Psoas muscle (tissue), 8 donors: ENCODE results near the gene CENPB. TPM values are rescaled to one million over a fixed set of nuclear protein-coding genes. Genes with fewer than 3 reads are reported as not detected.
A peak's percentile ranks its signal among the peaks of the same experiment; 100 is the strongest.

Experiments used
- ATAC-seq, 4 donors: fragments of 200-7000 bp; cut with Tn5 transposase; one replicate each; pipeline ENCODE4 v1.9.1; 2020; ENCODE audit warnings: moderate library complexity in 3 of 4, mild to moderate bottlenecking in 2 of 4
- DNase-seq, 2 donors: peaks; one replicate each; pipeline ENCODE4 v3.0.0-alpha.2; 2020
- H3K27ac ChIP-seq: fragments of 200-600 bp; one replicate; pipeline ENCODE4 v1.8.0; 2022
- H3K27me3 ChIP-seq, 3 donors: fragments of 200-600 bp in 1 of 3; one replicate each; pipeline versions ENCODE4 v1.6.1 to v1.8.0; 2013 to 2022; ENCODE audit warnings: low read length in 2 of 3, mild to moderate bottlenecking in 2 of 3, moderate library complexity in 1 of 3; ENCODE audit not compliant: insufficient read depth in 3 of 3
- H3K36me3 ChIP-seq, 2 donors: fragments of 200-600 bp in 1 of 2; one replicate each; pipeline versions ENCODE4 v1.6.1 to v1.8.0; 2013 to 2022; ENCODE audit warnings: low read depth in 1 of 2, mild to moderate bottlenecking in 1 of 2, moderate library complexity in 1 of 2; ENCODE audit not compliant: insufficient read depth in 1 of 2
- H3K4me1 ChIP-seq: fragments of 200-600 bp; one replicate; pipeline ENCODE4 v1.8.0; 2022
- H3K4me3 ChIP-seq: fragments of 200-600 bp; one replicate; pipeline ENCODE4 v1.8.0; 2022; ENCODE audit warnings: mild to moderate bottlenecking
- H3K9me3 ChIP-seq: fragments of 200-600 bp; one replicate; pipeline ENCODE4 v1.8.0; 2022
- CTCF ChIP-seq: fragments of 200-600 bp; IDR thresholded peaks from one replicate; pipeline ENCODE4 v1.8.0; 2022; ENCODE audit warnings: antibody characterized with exemption
- WGBS, 3 donors: extraction: QIAGEN DNeasy Blood & Tissue Kit; methylation state at CpG; one replicate each; pipeline versions ENCODE4 v1.1.6 to v1.1.7; 2013; 5-methylcytosine and 5-hydroxymethylcytosine counted together
- intact Hi-C, 2 donors: fragments of 100-400 bp; cut with DNase I; formaldehyde crosslinking; loops; one replicate each; pipeline versions ENCODE4 v1.11.0 to v1.14.2; 2022
- polyA plus RNA-seq, 3 donors: library from polyadenylated mRNA; stranded (reverse); fragments of 200-250 nt; gene quantifications; one replicate each; pipeline ENCODE4 v1.2.3, GENCODE V29; 2013
- total RNA-seq, 4 donors: library from RNA; stranded (reverse); fragmentation: NEBNext Ultra II Directional in 2 of 4; extraction: Animal tissue kit (Norgen Biotek cat#: 25700) in 2 of 4; gene quantifications; one replicate each; pipeline versions ENCODE4 v1.2.1 to v1.2.4, GENCODE V29; 2021 to 2023
- donor health status: healthy with polysubstance abuse.
- donor health status: DM: no; HTN: no; CAD: no; lungs with moderate emphysema.
- donor health status: Bipolar disorder and iron deficiency.
- donor health status: healthy.
- donor health status: DM: yes; HTN: yes; CAD: no.
- donor health status: DM: no; HTN: no; CAD: no.
- donor health status: DM: no; HTN: no; CAD: no.
- donor health status: DM: yes; HTN: yes; CAD: no.

The CENPB gene
- total and polyA plus RNA-seq, 7 donors: 74.3 to 144 (median 99.0) TPM

GRCh38 chr20:3814928-3815495, 28.5 kb upstream of the CENPB start:
- Histone ChIP-seq H3K4me3 (no peak overlapping the region), H3K27me3 (no peaks in the 10 kb centered on the region), H3K27ac (no peak overlapping the region), H3K4me1 (peaks cover 38% of the 10 kb centered on the region), H3K9me3 (no peaks in the 10 kb centered on the region), H3K36me3 (no peaks in the 10 kb centered on the region)
- ATAC-seq: no peak
- TF ChIP-seq CTCF: no peak
- no peak for DNase-seq
- intact Hi-C loops: no loop called here
- WGBS, 3 donors: 75 to 88% (median 84%) methylated on average over 7 of the region's 7 CpGs

GRCh38 chr20:3813848-3814581, 27.5 kb upstream of the CENPB start:
- Histone ChIP-seq H3K4me3 (no peak overlapping the region), H3K4me1 (peaks cover 32% of the 10 kb centered on the region), H3K36me3 (no peaks in the 10 kb centered on the region), H3K27ac (no peak overlapping the region), H3K27me3 (no peaks in the 10 kb centered on the region), H3K9me3 (no peaks in the 10 kb centered on the region)
- DNase-seq: no peak
- intact Hi-C loops: no loop called here
- no peak for ATAC-seq
- no peak for TF ChIP-seq CTCF
- 84 to 88% (median 87%) methylated on average over 12 of the region's 12 CpGs for WGBS, 3 donors

GRCh38 chr20:3812975-3813847, 26.7 kb upstream of the CENPB start:
- peak in 1 of 2 donors; percentile 27 for DNase-seq
- H3K9me3 ChIP-seq: no peaks in the 10 kb centered on the region
- intact Hi-C loops: no loop called here
- no peaks in the 10 kb centered on the region for H3K27me3 ChIP-seq
- H3K36me3 ChIP-seq: no peaks in the 10 kb centered on the region
- no peak for TF ChIP-seq CTCF
- H3K27ac ChIP-seq: peak overlapping the region; percentile 82
- peaks cover 33% of the 10 kb centered on the region for H3K4me1 ChIP-seq
- WGBS, 3 donors: 61 to 80% (median 73%) methylated on average over 8 of the region's 8 CpGs
- no peak overlapping the region for H3K4me3 ChIP-seq
- ATAC-seq: no peak

- Histone ChIP-seq H3K4me1 (peaks cover 39% of the 10 kb centered on the region), H3K36me3 (no peaks in the 10 kb centered on the region), H3K27ac (peak overlapping the region; percentile 82), H3K9me3 (no peaks in the 10 kb centered on the region), H3K27me3 (no peaks in the 10 kb centered on the region), H3K4me3 (peak overlapping the region; percentile 67)
- WGBS, 3 donors: 82 to 90% (median 88%) methylated on average over 7 to 9 of the region's 9 CpGs
- ATAC-seq: no peak
- intact Hi-C loops: no loop called here
- DNase-seq: no peak
- no peak for TF ChIP-seq CTCF
Observed at GRCh38 chr20:3812259-3812681, 25.7 kb upstream of the CENPB start.
